ENCODE data around the gene SLC19A2. TPM values are rescaled to one million over a fixed set of nuclear protein-coding genes. Genes with fewer than 3 reads are reported as not detected.

The SLC19A2 gene
- total and polyA plus RNA-seq, 2 donors (not counting 3 experiments of a cell fraction or from before 2014, with no cell fraction given) = 5.2 to 5.4 TPM

- BruUV-seq (replicated peaks) = no TSS peak
- dilution Hi-C loops (cut with MboI; ENCODE audit: extremely low pct_ligation_motif_present, low sequenced_read_pairs) = no loop called here
These were observed 35.5 kb upstream of the SLC19A2 start for GRCh38 chr1:169521226-169521625.

More at GRCh38 chr1:169521226-169521625, 35.5 kb upstream of the SLC19A2 start:
- Histone ChIP-seq H3K4me1 (ENCODE audit: control insufficient read depth, extremely low read depth, insufficient read depth, low read length) (no peaks in the 10 kb centered on the region), H3K9ac (replicated peaks; ENCODE audit: extremely low read depth, insufficient read depth, low read length) (no peak overlapping the region), H3K79me2 (ENCODE audit: control insufficient read depth, insufficient read depth, low read length) (no peaks in the 10 kb centered on the region), H3K4me2 (ENCODE audit: insufficient read depth, low read length) (no peak overlapping the region), H3K9me3 (replicated peaks; ENCODE audit: control insufficient read depth, insufficient read depth, low read length) (no peaks in the 10 kb centered on the region), H2AFZ (ENCODE audit: low read depth, low read length) (no peak overlapping the region), H3K27ac (ENCODE audit: insufficient read depth, low read depth, low read length) (no peak overlapping the region), H3K36me3 (ENCODE audit: control insufficient read depth in 2 of 2, extremely low read depth in 1 of 2, insufficient read depth in 2 of 2, low read length in 2 of 2) (no peaks in the 10 kb centered on the region), H3K4me3 (replicated peaks in 1 of 3; ENCODE audit: insufficient read depth in 1 of 3, low read depth in 1 of 3, low read length in 3 of 3) (no peak overlapping the region), H4K20me1 (replicated peaks; ENCODE audit: control insufficient read depth, extremely low read depth, insufficient read depth, low read length) (no peaks in the 10 kb centered on the region), H3K27me3 (ENCODE audit: control insufficient read depth in 2 of 2, insufficient read depth in 2 of 2, low read length in 2 of 2) (no peaks in the 10 kb centered on the region), H3K9me1 (replicated peaks; ENCODE audit: control insufficient read depth, extremely low read depth, insufficient read depth, low read length) (no peaks in the 10 kb centered on the region)
- no peak for TF ChIP-seq FOS (IDR thresholded peaks at IDR 0.05; ENCODE audit: borderline replicate concordance, insufficient read depth, low read length)
- no peak for TF ChIP-seq POLR2AphosphoS5 (IDR thresholded peaks at IDR 0.05; ENCODE audit: insufficient read depth, low read depth, low read length)
- TF ChIP-seq CTCF (IDR thresholded peaks at IDR 0.05; ENCODE audit: extremely low read depth in 1 of 2, insufficient read depth in 1 of 2, low read depth in 1 of 2, low read length in 2 of 2) = no peak
- no peak for TF ChIP-seq EZH2 (IDR thresholded peaks at IDR 0.05; ENCODE audit: borderline replicate concordance, low read depth, low read length, severe bottlenecking)
- TF ChIP-seq MYC (IDR thresholded peaks at IDR 0.05; ENCODE audit: low read depth, low read length) = no peak
- TF ChIP-seq MAX (IDR thresholded peaks at IDR 0.05; ENCODE audit: insufficient read depth, insufficient read length) = no peak
- no peak for TF ChIP-seq JUN (IDR thresholded peaks at IDR 0.05; ENCODE audit: borderline replicate concordance, insufficient read depth, insufficient read length, low read depth)
- TF ChIP-seq GATA2 (IDR thresholded peaks at IDR 0.05; ENCODE audit: insufficient read depth, insufficient read length, low read depth, low read length) = no peak
- no peak for DNase-seq (ENCODE audit: low read depth, low spot score)
- CTCF ChIA-PET = no interaction called here
- intact Hi-C loops (cut with micrococcal nuclease) = no loop called here
- FAIRE-seq = no peak
- POLR2A ChIA-PET = no interaction called here

Data from endothelial cell of umbilical vein (primary cell).